HFF-Myc (cell line): Measurements from ENCODE around the gene NUCKS1.

Experiments used
- DNase-seq: peaks from one replicate; pipeline ENCODE4 v3.0.0-alpha.2; 2011; ENCODE audit warnings: low read depth; ENCODE audit errors: extremely low read depth
- H3K4me3 ChIP-seq: replicated peaks from 2 replicates; pipeline ENCODE4 v1.5.1; 2011; ENCODE audit warnings: low read depth, mild to moderate bottlenecking, control low read depth, low read length
- TF ChIP-seq, protein P1 (sequence below): IDR thresholded peaks from 2 replicates; pipeline ENCODE4 v1.5.1; 2012; ENCODE audit warnings: mild to moderate bottlenecking, low read depth, low read length, control low read depth; ENCODE audit errors: missing control alignments

The NUCKS1 gene, protein sequence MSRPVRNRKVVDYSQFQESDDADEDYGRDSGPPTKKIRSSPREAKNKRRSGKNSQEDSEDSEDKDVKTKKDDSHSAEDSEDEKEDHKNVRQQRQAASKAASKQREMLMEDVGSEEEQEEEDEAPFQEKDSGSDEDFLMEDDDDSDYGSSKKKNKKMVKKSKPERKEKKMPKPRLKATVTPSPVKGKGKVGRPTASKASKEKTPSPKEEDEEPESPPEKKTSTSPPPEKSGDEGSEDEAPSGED

DNA sequence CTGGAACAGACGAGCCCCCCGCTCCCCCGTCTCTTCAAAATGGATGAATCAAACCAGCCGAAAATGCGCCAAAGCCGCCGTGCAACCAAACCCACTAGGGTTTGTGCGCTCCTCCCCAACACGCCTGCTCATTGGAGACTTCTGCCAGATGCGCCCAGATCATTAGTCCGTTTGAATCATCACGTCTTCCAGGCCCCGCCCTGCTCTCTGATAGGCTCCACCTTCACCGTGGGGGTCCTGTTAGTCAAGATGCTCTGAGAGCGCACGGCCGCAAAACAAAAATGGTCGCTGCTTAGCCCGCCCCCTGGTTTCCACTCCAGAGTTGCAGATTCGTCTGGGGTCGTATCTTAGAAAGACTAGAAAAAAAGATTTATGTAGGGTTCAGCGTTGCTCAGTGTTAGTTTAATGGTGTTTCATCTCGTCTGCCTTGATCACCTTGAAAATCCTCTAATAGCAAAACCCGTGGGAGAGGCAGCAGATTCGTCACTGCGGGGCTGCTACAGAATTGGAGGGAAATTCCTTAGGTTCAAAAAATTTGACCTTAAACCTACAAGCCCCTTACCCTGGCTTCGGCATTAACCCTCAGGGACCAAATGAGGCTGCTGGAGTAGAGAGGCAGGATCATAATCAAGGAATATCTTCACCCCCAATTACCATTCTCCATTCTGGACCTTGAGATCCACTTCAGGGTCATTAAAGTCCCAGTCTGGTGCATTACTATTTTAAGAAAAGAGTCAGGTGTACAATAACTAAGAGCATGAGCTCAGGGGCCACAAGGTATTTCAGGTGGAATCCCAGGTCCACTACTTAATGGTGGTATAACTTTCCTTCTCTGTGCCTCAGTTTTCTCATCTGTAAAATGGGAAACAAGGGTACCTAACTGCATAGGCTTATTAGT is at the start of gene NUCKS1:
NUCKS1 (minus strand) TSS at position 45 of the 898 bp plus-strand sequence. CDS start 209 bp downstream, outside the sequence.
- peak; percentile 97 for DNase-seq
- peak within 1 kb of the TSS; percentile 91 for H3K4me3 ChIP-seq
- TF ChIP-seq, protein P1, sequence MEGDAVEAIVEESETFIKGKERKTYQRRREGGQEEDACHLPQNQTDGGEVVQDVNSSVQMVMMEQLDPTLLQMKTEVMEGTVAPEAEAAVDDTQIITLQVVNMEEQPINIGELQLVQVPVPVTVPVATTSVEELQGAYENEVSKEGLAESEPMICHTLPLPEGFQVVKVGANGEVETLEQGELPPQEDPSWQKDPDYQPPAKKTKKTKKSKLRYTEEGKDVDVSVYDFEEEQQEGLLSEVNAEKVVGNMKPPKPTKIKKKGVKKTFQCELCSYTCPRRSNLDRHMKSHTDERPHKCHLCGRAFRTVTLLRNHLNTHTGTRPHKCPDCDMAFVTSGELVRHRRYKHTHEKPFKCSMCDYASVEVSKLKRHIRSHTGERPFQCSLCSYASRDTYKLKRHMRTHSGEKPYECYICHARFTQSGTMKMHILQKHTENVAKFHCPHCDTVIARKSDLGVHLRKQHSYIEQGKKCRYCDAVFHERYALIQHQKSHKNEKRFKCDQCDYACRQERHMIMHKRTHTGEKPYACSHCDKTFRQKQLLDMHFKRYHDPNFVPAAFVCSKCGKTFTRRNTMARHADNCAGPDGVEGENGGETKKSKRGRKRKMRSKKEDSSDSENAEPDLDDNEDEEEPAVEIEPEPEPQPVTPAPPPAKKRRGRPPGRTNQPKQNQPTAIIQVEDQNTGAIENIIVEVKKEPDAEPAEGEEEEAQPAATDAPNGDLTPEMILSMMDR: peak; percentile 15

DNA sequence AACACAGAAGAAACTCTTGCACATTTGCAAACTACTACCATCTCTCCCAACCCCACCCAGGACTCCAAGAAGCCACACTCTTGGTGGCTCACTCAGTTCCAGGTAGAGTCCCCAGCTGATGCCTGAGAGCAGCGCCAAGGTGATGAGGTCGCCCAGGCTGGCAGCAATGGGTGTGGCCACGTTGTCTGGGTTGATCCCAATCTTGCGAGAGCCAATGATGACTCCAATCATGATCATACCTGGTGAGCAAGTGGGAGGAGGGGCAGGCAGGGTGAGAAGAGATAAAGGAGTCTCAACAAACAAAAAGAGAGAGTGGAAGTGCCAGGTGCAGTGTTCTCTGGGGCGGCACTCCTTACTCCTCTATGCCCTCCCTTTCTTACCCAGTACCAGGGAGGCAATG is 48.6 kb upstream of the NUCKS1 start:
- H3K4me3 ChIP-seq: no peak overlapping the region
- TF ChIP-seq, protein P1: no peak
- no peak for DNase-seq

DNA sequence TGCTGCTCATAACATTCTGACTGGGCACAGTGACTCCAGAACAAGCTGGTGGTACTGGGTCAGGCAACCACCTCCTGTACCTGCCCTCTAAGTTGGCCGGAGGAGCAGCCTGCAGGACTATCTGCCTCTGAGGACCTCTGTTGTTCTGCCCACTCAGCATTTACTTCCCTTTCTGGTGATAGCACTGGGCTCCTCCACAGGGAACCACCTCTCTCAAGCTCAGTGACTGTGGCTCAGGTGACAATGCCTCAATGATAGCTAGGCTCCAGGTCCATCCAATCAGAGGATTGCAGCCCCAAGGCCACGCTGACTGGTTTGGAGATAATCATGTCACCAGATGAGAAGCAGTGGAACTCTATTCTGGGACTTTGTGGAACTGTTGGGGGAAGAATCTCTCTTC is 47.2 kb upstream of the NUCKS1 start:
- no peak for DNase-seq
- no peak overlapping the region for H3K4me3 ChIP-seq
- TF ChIP-seq, protein P1: no peak

DNA sequence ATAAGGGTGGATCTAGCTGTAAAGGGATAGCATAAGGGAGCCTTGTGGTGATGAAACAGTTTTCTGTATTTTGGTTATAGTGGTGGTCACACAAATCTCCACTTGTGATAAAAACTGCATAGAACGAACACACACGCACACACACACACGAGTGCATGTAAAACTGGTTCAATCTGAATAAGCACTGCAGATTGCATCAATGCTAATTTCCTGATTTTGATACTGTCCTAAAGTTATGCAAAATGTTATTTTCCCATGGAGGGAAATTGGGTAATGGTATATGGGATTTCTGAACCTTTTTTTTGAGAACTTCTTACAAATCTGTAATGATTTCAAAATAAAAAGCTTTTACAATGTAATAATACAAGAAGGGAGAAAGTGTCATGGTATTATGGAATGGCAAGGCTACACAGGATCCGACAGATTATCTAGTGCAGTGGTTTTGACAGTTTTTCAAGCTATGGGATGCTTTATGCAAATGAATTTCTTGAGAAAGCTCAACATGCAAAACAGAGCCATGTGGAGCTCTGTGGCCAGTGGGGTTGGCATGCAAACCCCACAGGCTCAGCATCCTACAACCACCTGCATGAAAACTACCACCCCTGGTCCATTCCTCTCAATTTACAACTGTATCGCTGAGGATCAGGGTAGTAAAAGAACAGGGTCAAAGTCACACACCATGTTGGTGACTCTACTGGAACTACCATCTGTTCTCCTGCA is 44.2 kb upstream of the NUCKS1 start:
- TF ChIP-seq, protein P1: no peak
- H3K4me3 ChIP-seq: no peak overlapping the region
- DNase-seq: no peak

DNA sequence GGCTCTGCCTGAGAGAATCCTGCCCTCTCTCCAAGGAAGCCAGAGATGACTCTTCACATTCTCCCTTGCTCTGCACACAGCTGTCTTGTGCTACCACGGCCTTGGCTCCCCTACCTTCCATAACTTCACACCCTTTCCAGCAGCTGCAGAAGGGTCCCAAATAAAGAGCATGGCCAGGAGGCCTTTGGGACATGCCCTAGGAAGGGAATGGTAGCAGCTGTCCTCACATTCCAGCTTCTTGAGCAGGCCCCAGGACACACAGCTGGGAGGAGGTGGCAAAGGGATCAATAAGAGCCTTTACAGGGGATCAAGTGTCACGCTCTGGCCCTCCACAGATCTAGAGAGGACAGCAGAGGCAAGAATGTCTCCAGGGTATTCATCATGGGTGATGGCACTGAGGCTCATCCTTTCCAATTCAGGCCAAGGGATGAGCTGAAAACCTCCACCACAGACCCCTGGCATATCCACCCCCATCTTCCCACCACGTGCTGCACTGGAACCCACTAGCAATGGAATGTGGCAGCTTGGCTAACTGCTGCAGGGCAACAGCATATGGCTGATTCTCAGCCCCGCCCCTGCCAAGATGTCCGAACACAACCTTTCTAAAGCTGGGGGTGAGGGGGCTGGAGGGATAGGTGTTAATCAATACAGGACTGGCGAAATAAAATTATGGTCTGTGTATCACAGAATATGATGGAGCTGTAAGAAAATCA is 43.1 kb upstream of the NUCKS1 start:
- TF ChIP-seq, protein P1: no peak
- DNase-seq: no peak
- no peak overlapping the region for H3K4me3 ChIP-seq

DNA sequence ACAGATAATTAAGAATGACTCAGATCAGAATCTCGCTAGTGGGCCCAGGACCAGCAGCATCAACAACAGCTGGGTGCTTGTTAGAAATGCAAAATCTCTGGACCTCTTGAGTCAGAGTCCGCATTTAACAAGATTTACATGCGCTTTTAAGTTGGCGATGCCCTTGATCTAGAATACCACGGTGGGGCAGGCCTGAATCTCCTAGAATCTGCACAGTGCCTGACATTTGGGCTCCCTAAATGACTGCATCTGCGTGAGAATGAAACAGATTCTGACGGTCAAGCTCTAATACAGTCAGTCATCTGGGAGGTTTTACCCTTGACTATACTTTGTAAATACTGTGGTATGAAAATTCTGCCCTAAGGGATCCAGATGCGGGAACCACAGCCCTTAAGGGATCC is 42.5 kb upstream of the NUCKS1 start:
- TF ChIP-seq, protein P1: no peak
- DNase-seq: no peak
- no peak overlapping the region for H3K4me3 ChIP-seq
